ENCODE results near the gene INTS13. TPM values are rescaled to one million over a fixed set of nuclear protein-coding genes. Genes with fewer than 3 reads are reported as not detected.

Gene INTS13
- total RNA-seq, 1 experiment from 2014 or later = 50.5 TPM

- H3K27ac ChIP-seq (ENCODE audit: low read depth, low read length) = no peak overlapping the region
- BruUV-seq (replicated peaks) = no TSS peak
- peaks cover 6 to 10% of the 10 kb centered on the region in 2 experiments; a peak in 2 of 4 replicates for H3K36me3 ChIP-seq (ENCODE audit: control insufficient read depth in 1 of 2, insufficient read depth in 2 of 2, low read length in 2 of 2)
- no peaks in the 10 kb centered on the region for H3K79me2 ChIP-seq (ENCODE audit: insufficient read depth, low read length)
- no peaks in the 10 kb centered on the region for H3K9me3 ChIP-seq (ENCODE audit: control insufficient read depth in 1 of 2, insufficient read depth in 1 of 2, low read depth in 1 of 2, low read length in 2 of 2)
- no peaks in the 10 kb centered on the region for H3K27me3 ChIP-seq (ENCODE audit: insufficient read depth, low read length)
- no peak overlapping the region for H3K4me2 ChIP-seq (ENCODE audit: low read length)
- DNase-seq (ENCODE audit: low read depth, low spot score) (no peak), ATAC-seq (no peak)
- no peak overlapping the region for H3K4me3 ChIP-seq (replicated peaks in 1 of 2; ENCODE audit: low read depth in 1 of 2, low read length in 2 of 2)
- no peak overlapping the region for H2AFZ ChIP-seq (ENCODE audit: low read depth, low read length, poor library complexity, severe bottlenecking)
- H4K20me1 ChIP-seq (ENCODE audit: insufficient read depth) = no peaks in the 10 kb centered on the region; the same call in 1 of the 2 replicates
- no peaks in the 10 kb centered on the region for H3K4me1 ChIP-seq (ENCODE audit: control insufficient read depth in 1 of 2, insufficient read depth in 2 of 2, low read length in 2 of 2)
- intact Hi-C loops (cut with micrococcal nuclease) = loop anchor here (5.0 kb wide), 1 partner anchor 60 kb away; no protein-coding TSS in a partner anchor
- ChIA-PET CTCF (no interaction called here), RAD21 (ENCODE audit: low non-redundant PET in 1 of 2, low total read pairs in 2 of 2, uncharacterized antibody in 2 of 2, unreplicated experiment in 2 of 2) (no interaction called here), POLR2A (no interaction called here)
- no peaks in the 10 kb centered on the region for H3K9me2 ChIP-seq (ENCODE audit: insufficient read depth)
- no peak for TF ChIP-seq ZNF274 (IDR thresholded peaks at IDR 0.05; ENCODE audit: low read depth, low read length)
- no peak for TF ChIP-seq SRF (IDR thresholded peaks at IDR 0.05; ENCODE audit: low read depth)
- no peak overlapping the region for H3K9ac ChIP-seq (ENCODE audit: low read length)
These were observed 29.1 kb upstream of the INTS13 start for GRCh38 chr12:26966842-26967241.

DNA sequence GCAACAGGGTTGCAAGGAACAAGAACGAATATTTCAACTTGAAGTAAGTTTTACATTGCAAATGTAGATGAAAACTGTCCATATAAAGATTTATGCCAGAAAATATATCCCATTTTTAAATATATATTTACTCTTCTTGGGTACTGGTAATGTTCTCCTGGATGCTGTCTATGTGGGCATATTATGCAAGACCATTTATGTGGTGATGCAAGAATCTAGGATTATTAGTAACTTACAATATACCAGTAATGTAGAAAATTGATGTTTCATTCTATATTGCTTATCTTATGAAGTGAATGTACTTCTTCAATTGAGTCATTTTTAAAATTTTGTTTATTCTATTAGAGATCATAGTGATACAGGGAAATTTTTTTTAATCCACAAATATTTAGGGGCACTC, 25.6 kb upstream of the INTS13 start:
- BruUV-seq (replicated peaks) = no TSS peak
- no peaks in the 10 kb centered on the region for H3K9me2 ChIP-seq (ENCODE audit: insufficient read depth)
- no peak overlapping the region for H3K9ac ChIP-seq (ENCODE audit: low read length)
- intact Hi-C loops (cut with micrococcal nuclease) = no loop called here
- H3K4me3 ChIP-seq (replicated peaks in 1 of 2; ENCODE audit: low read depth in 1 of 2, low read length in 2 of 2) = no peak overlapping the region
- no peaks in the 10 kb centered on the region for H3K4me1 ChIP-seq (ENCODE audit: control insufficient read depth in 1 of 2, insufficient read depth in 2 of 2, low read length in 2 of 2)
- TF ChIP-seq YY1 (IDR thresholded peaks at IDR 0.05; ENCODE audit: extremely low read depth, insufficient replicate concordance, low read depth, low read length) (no peak), POLR2A (IDR thresholded peaks at IDR 0.05; ENCODE audit: borderline replicate concordance, extremely low read depth, insufficient read depth, insufficient read length) (no peak), EGR1 (IDR thresholded peaks at IDR 0.05; ENCODE audit: low read depth) (no peak)
- no peak overlapping the region for H2AFZ ChIP-seq (ENCODE audit: low read depth, low read length, poor library complexity, severe bottlenecking)
- RAD21 ChIA-PET (ENCODE audit: low non-redundant PET in 1 of 2, low total read pairs in 2 of 2, uncharacterized antibody in 2 of 2, unreplicated experiment in 2 of 2) = no interaction called here
- no peaks in the 10 kb centered on the region; the same call in 1 of the 2 replicates for H4K20me1 ChIP-seq (ENCODE audit: insufficient read depth)
- no peaks in the 10 kb centered on the region for H3K79me2 ChIP-seq (ENCODE audit: insufficient read depth, low read length)
- H3K27me3 ChIP-seq (ENCODE audit: insufficient read depth, low read length) = no peaks in the 10 kb centered on the region
- peaks cover 6 to 18% of the 10 kb centered on the region in 2 experiments; a peak in 2 of 4 replicates for H3K36me3 ChIP-seq (ENCODE audit: control insufficient read depth in 1 of 2, insufficient read depth in 2 of 2, low read length in 2 of 2)
- no peak for ATAC-seq
- no peak overlapping the region for H3K4me2 ChIP-seq (ENCODE audit: low read length)
- CTCF ChIA-PET = no interaction called here
- no peaks in the 10 kb centered on the region for H3K9me3 ChIP-seq (ENCODE audit: control insufficient read depth in 1 of 2, insufficient read depth in 1 of 2, low read depth in 1 of 2, low read length in 2 of 2)
- POLR2A ChIA-PET = no interaction called here
- no peak for DNase-seq (ENCODE audit: low read depth, low spot score)
- no peak overlapping the region for H3K27ac ChIP-seq (ENCODE audit: low read depth, low read length)
